GM13977 (cell line): ENCODE data around the gene PPP5C.
A peak's percentile ranks its signal among the peaks of the same experiment; 100 is the strongest.

Experiments
- DNase-seq: peaks from one replicate; pipeline ENCODE4 v3.0.0; 2012; ENCODE audit warnings: low spot score
- CTCF ChIP-seq: IDR thresholded peaks from 2 replicates; pipeline ENCODE4 v1.5.1; 2012; ENCODE audit warnings: mild to moderate bottlenecking, control low read depth; ENCODE audit not compliant: insufficient read depth; ENCODE audit errors: extremely low read depth, missing control alignments
- in situ Hi-C: fragments of 300-500 bp; cut with MboI; formaldehyde crosslinking; loops from one replicate; pipeline ENCODE4 v1.12.0; 2022; ENCODE audit warnings: low sequenced_read_pairs, low pct_unique_long_range_greater_than_20kb, mixed read lengths, inconsistent platforms; ENCODE audit not compliant: unreplicated experiment

The PPP5C gene

GRCh38 chr19:46345157-46345556, 1.7 kb upstream of the PPP5C start:
- in situ Hi-C loops: no loop called here
- no peak for DNase-seq
- no peak for TF ChIP-seq CTCF

- no peak for TF ChIP-seq CTCF
- DNase-seq: no peak
- in situ Hi-C loops: no loop called here
Measured at GRCh38 chr19:46347572-46347883, 641 bp downstream of the PPP5C start.

GRCh38 chr19:46347985-46348384, 1.1 kb downstream of the PPP5C start:
- in situ Hi-C loops: no loop called here
- TF ChIP-seq CTCF: no peak
- no peak for DNase-seq

GRCh38 chr19:46349311-46349993, 2.6 kb downstream of the PPP5C start:
- TF ChIP-seq CTCF: no peak
- in situ Hi-C loops: no loop called here
- DNase-seq: no peak

GRCh38 chr19:46350029-46350757, 3.3 kb downstream of the PPP5C start:
- no peak for DNase-seq
- no peak for TF ChIP-seq CTCF
- in situ Hi-C loops: no loop called here

GRCh38 chr19:46350758-46351159, 3.9 kb downstream of the PPP5C start:
- TF ChIP-seq CTCF: no peak
- in situ Hi-C loops: no loop called here

More at GRCh38 chr19:46350758-46351159, 3.9 kb downstream of the PPP5C start:
- DNase-seq: peak; percentile 59
